ENCODE data around the gene LGALS3BP.
"Not testable (repeated sequence)": the region's sequence is repeated elsewhere in the genome, so short reads cannot be mapped to it uniquely, and the experiment has no call there.

Gene LGALS3BP

GRCh38 chr17:78977997-78978973 lies 1.4 kb downstream of the LGALS3BP start:
- DNase-seq = no peak

DNA sequence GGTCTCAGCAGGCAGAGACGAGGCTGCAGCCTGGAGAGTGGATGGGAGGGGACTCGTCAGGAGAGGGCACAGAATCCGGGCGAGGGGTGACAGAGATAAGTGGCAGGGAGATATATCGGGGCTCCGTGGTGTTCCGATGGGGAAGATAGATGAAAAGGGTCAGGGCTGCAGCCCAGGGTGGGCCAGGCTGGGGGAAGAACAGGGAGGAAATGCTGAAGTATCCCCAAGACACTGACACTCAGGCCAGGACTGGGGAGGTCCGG lies 2.1 kb downstream of the LGALS3BP start:
- no peak for DNase-seq

- DNase-seq = no peak
Measured at GRCh38 chr17:78976907-78977680, 2.6 kb downstream of the LGALS3BP start.

- DNase-seq = no peak
Measured at GRCh38 chr17:78974635-78975591, 4.8 kb downstream of the LGALS3BP start.

- DNase-seq = no peak
Measured at GRCh38 chr17:78973792-78974520, 5.8 kb downstream of the LGALS3BP start.

DNA sequence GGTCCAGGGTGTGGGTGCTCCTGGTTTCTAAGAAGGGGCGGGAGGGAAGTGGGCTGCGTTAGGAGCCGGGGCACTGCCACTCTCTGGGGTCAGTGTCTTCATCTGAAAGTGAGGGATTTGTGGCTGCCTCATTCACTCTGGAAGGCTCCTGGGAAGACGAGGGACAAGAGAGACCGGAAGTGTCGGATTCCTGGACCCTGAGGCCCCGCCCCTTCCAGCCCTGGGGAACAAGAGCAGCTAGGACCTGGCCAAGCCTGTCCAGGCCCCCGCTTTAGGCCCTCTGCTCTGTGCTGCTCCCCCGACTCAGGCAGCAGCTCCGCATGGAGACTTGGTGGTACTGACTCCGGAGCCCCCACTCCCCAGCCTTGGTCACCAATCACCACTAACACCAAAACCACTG lies 6.5 kb downstream of the LGALS3BP start:
- DNase-seq = no peak

- no peak for DNase-seq
Measured at GRCh38 chr17:78972507-78973105, 7.1 kb downstream of the LGALS3BP start.

DNA sequence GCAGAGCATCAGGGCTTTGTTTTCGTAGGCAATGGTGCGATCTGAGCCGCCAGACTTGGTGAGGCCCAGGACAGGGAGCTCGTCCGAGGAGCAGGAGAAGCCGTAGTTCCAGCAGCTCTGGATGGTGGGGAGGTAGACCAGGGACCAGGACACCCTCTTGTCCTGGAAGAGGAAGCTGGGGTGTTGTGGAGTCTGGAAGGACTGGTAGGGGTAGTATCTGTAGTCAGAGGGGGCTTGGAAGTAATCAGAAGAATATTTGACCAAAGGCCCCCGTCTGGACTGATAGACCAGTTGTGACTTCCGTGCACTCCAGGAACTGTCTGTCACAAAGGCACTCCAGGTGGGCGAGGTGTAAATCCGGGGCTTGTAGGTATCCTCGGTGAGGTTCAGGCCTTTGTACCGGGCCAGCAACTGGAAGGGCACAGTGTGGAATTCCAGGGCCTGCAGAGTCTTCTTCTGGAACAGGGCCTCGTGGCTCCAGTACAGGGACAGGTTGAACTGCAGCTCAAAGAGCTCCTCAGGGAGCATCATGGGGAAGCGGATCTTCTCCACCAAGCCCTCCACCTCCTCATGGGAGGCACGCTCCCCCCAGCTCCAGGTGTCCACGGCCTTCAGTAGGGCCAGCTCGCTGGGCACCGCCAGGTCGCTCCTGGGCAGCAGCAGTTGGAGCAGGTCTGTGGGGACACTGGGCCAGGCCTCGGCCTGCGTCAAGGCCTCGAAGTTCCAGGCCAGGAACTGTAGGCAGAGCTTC lies 7.8 kb downstream of the LGALS3BP start:
- DNase-seq = no peak

- DNase-seq = peak; percentile 64
Measured at GRCh38 chr17:78970834-78971755, 8.6 kb downstream of the LGALS3BP start.

- DNase-seq = no peak
Measured at GRCh38 chr17:78969865-78970264, 9.9 kb downstream of the LGALS3BP start.

DNA sequence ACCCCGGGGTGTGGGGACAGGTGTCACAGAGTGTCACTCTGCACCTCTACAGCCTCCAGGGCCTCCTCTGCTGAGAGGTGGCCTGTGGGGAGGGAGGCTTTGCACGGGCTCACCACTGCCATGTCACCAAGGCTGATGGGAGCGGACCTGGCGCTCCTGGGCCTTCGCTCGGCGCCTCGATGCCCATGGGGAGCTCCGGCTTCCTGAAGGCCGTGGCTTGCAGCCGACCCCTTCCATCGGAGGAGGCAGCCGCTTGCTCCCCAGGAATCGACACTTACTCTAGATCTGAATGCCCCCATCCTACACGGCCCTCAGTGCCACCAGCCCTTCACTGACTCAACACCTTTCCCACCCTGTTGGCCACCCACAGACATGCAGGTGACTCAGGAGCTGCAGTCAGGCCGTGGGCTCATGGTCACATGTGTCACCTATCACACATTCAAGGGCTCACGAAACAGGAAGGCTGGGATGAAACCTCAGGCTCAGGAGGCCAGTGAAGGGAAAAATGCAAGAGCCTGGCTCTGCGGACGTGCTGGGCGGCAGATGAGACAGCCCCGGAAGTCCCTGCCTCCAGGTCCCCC lies 11.9 kb downstream of the LGALS3BP start:
- no peak for DNase-seq

- DNase-seq = no peak
Measured at GRCh38 chr17:78966910-78967600, 12.7 kb downstream of the LGALS3BP start.

DNA sequence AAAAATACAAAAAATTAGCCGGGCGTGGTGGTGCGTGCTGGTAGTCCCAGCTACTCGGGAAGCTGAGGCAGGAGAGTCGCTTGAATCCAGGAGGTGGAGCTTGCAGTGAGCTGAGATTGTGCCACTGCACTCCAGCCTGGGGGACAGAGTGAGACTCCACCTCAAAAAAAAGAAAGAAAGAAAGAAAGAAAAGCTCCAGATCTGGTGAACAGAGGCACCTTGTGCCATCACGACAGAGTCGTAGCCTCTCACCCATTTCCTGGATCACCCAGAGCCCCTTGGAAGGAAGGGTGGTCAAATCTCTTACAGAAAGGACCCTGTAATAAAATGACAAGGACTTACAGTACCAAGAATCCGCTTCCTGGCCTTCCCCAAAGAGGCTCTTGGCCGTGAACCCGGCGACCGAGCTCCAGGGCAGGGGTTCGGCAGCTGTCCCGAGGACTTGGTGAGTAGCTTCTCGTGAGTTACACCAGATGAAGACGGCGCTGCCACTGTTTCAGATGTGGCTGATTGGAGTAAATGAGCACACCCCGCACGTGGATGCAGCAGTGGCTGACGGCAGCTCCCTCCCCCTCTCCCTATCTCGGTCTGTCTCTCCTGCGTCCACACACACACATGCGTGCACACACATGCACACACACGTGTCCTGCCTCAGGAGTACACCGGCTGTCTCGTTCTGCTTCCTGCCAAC lies 13.5 kb downstream of the LGALS3BP start:
- no peak for DNase-seq

GRCh38 chr17:78965491-78965924 lies 14.2 kb downstream of the LGALS3BP start:
- DNase-seq = no peak

DNA sequence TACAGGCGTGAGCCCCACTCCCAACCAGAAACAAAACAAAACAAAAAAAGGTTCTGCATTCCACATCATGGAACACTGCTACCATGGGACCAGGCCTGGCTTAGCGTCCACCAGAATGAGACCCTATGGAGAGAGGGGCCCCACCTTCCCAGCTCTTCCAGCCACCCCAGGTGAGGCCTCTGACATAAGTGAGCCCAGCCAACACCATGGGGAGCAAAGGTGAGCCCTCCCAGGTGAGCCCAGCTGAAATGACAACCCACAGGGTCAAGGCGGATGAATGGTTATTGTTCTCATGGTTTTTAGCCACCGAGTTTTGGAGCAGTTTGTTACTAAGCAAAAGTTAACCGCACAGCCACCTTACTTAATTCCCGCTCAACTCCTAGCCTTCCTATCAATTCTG lies 16.3 kb downstream of the LGALS3BP start:
- DNase-seq = no peak

DNA sequence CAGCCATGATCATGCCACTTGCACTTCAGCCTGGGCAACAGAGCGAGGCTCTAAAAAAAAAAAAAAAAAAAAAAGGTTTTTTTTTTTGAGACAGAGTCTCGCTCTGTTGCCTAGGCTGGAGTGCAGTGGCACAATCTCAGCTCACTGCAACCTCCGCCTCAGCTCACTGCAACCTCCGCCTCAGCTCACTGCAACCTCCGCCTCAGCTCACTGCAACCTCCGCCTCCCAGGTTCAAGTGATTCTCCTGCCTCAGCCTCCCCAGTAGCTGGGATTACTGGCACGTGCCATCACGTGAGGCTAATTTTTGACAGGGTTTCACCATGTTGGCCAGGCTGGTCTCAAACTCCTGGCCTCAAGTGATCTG lies 16.8 kb downstream of the LGALS3BP start:
- DNase-seq = not testable (repeated sequence)

GRCh38 chr17:78962345-78962983 lies 17.3 kb downstream of the LGALS3BP start:
- no peak for DNase-seq

GRCh38 chr17:78961571-78961970 lies 18.2 kb downstream of the LGALS3BP start:
- DNase-seq = no peak

All from 8988T (cell line).